Measurements from ENCODE around the gene CFAP97D2.

The CFAP97D2 gene

DNA sequence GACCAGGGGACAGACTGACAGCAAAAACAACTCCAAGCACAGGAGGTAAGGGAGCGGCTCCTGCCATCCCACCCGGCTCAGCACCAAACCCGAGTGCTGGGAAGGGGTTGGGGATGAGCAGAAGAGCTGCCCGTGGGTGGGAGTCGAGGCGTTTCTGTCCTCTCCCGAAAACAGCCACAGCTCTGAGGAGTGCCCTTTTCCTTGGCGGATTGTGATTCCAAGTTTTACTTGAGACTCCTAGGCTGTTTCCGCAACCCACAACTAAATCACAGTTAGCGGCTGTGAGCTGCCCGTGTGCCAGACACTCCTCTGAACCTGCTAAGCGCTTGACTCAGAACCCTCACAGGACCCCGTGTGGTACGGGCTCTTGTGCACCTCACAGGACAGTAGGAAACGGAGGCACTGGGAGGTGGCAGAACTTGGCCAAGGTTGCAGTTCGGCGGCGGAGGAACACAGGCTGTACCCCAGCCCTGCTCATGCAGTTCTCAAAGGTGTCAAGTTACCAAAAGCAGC, 21.4 kb downstream of the CFAP97D2 start:
- no peak for DNase-seq

DNA sequence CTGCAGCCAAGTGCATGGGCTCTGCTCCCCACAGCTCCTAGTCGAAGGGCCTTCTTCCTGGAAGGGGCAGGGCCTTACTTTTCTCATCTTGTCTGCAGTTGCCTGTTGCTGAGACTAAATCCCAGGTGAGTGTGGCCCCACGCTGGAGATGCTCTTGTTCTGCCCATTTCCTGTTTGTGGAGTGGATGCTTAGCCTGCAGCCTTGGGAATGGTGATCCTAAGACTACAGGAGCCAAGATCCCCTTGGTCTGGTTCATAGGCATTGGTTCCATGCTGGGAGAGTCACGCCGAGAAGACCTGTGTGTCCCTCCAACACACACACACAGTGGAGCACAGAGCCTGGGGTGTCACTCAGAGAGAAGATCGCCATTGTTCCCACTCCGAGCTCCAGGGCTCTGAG, 23.5 kb downstream of the CFAP97D2 start:
- no peak for DNase-seq

DNA sequence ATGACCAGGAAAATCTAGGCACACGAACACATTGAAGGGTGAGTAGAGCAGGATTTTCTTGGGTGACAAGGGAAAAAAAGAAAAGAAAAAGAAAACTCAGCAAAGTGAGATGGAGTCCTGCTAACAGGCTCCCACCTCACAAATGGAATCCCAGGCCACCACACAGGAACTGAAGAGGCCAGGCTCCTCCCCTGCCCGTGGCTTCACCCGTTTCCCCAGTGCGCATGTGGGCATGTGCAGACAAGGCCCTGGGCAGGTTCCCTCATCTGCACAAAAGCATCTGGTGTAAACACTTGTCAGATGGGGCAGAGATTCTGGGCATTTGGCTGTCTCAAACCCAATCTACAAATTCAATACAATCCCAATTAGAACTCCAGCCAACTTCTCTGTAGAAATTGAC, 24.5 kb downstream of the CFAP97D2 start:
- no peak for DNase-seq

DNA sequence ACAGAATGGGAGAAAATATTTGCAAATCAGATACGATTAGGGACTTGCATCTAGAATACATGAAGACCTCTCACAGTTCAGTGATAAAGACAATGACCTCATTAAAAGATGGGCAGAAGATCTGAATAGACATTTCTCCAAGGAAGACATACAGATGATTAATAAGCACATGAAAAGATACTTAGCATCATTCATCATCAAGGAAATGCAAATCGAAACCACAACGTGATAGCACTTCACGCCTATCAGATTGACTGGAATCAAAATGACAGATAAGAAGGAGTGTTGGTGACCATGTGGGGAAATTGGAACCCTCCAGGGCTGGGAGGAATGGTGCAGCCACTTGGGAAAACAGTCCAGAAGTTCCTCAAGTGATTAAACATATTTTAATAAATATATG, 25.8 kb downstream of the CFAP97D2 start:
- no peak for DNase-seq

DNA sequence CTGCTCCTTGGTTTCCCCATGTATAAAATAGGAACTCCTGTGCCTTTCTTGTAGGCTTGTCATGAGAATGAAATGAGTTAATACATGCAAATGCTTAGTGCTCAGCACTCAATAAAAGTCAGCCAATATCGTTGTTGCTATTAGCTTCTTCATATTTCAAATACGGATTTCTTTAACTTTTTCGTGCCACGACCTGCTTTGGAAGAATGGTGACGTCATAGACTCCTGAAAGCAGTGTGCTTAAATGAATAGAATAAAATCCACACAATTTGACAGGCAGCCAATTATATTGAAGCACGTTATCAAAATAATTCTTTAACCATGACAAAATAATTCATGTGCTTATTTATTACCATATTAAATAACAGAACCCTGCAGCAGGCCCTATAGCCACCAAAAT, 29.1 kb downstream of the CFAP97D2 start:
- no peak for DNase-seq

DNA sequence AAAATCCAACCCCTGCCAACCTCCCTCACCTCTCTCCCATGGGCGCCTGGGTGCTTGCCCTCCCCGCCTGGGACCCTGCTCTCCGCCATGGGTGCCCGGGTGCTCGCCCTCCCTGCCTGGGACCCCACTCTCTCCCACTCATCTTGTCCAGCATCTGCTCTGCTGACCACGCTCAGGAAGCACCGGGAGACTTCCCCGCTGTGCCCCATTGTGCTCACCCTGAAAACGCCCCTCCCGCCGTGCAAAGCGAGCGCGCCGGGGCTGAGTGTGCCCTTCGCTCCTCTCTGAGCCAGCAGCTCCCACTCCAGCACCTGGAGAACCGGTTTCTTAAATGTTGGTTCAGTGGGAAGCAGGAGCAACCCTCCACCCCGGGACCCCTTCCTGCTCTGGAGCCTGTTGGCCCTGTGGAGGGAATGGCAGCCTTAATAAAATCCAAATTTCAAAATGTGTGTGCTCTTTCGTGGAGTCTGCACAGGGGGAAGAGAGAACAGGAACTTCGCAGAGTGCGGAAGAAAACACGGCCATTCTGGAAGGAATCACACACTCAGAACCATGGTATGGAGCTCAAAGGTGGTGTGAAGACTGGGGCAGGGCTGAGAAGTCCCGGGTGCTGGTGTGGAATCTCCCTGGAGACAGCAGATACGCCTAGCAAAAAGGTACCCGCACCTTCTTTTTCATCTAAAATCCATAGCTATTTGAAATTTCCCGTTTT, 32.5 kb downstream of the CFAP97D2 start:
- no peak for DNase-seq

DNA sequence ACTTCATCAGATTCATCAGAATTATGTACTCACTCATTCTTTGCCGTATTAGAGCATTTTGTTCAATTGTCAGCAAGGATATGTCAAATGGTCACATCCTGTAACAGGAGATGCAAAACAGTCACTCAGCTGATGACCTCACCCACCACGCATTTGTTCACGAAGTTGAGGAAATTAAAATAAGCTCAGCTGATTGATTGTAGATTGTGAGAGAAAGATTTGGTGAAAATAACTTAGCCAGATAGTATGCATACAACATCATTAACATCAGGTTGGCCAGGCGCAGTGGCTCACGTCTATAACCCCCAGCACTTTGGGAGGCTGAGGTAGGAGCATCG, 33.1 kb downstream of the CFAP97D2 start:
- no peak for DNase-seq

DNA sequence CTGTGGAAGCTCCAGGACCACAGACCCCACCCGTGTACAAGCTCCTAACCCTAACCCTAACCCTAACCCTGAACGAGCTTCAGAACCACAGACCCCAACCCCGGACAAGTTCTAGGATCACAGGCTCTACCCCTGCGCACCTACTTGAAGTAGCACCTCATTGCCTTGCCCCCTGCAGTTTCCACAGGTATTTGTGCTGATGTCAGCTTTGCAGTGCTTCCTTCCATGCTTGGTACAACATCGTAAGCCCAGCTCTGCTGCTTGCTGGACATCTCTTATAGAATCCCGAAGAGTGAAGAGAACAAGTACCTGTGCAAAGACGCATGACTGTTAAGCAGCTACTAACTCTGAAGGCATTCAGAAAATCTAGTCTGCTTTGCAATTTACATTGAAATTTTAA, 34.9 kb downstream of the CFAP97D2 start:
- DNase-seq = no peak

DNA sequence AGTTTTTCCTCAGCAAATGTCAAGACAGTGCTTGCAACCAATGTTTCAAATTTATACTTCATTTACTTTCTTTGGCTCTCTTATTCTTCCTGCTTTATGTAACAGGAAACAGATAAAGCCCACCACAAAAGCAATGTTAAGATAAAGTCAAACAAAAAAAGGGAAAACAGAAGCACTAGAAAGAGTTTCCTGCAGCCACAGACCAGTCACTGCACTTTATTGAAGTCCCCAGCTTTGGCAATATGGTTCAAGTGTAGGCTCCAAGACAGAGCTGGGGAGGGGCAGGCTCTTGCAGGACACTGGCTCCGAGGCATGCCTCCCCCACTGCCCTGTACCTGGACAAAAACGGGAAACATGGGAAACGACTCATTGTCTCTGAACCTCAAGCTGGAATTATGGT, 40.3 kb downstream of the CFAP97D2 start:
- no peak for DNase-seq

DNA sequence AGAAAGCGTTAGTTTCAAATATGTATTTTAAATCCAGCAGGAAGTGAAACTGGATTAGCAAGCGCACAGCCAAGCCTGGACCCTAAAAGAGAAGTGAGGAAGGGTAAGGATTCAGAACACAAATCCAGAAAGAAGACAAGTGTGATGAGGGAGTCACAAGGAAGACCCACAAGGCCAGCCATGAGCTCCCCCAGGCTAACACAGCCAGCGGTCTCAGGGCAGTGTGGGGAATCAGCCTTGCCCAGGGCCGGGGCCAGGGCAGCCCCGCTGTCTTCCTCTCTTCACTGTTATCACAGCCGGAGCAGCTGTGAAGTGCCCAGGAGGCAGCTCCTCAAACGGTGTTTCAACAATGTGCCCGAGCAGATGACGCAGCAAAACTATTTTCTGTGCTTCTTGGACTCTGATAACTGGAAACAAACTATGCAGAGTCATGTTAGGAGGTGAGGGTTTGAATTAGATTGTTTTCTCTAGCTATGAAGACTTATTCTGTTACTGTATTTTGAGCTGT, 43.5 kb downstream of the CFAP97D2 start:
- no peak for DNase-seq

DNA sequence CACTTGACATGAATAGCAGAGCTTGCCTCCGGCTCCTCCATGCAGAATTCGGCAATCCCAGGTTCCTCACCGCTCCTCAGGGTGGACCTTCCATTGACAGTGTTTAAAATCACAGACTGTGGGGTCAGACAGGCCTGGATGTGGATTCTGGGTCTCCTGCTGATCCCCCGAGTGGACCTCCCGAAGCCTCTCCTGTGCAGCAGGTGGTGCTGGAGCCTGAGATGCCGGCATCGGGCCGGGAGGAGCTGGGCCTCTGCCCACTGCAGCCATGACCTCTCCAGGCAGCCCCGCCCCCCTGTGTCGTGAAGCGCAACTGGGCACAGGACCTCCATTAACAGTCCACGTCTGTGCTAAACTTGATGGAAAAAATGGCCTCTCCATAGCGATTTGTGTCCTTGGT, 45.1 kb downstream of the CFAP97D2 start:
- DNase-seq = no peak

DNA sequence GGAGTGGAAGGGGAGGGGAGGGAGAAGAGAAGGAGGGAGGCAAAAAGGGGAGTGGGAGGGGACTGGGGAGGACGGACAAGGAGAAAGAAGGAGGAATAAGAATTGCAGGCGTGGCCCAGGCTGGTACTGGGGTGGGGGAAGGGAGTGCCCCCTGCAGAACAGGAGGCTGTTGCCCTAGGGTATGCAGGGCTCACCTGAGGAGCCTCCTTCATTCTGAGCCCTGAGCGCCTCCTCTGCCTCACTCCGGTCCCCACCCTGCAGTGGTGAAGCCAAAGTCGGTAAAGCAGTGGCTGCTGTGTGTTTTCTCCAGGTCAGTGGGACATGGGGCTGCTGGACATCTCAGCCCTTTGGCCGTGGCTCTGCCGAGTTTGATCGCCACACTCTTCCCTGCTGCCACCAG, 46.6 kb downstream of the CFAP97D2 start:
- no peak for DNase-seq

DNA sequence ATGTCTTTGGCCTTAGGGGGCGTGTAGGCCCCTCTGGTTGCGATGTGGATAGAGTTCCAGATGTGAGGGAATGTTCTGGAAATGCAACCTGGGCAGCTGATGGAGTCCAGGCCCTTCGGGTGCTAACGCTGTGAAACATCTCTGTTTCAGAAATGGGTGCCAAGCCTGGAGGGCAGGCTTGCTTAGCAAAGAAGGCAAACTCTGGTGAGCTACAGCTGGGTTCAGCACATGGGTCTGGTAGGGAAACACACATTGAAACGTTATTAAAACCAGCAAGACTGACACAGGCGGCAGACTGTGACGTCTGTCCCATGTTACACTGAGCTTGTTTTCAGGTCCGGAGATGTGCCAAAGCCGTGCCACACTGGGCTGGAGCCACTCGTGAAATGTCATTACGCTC, 47.0 kb downstream of the CFAP97D2 start:
- DNase-seq = no peak

DNA sequence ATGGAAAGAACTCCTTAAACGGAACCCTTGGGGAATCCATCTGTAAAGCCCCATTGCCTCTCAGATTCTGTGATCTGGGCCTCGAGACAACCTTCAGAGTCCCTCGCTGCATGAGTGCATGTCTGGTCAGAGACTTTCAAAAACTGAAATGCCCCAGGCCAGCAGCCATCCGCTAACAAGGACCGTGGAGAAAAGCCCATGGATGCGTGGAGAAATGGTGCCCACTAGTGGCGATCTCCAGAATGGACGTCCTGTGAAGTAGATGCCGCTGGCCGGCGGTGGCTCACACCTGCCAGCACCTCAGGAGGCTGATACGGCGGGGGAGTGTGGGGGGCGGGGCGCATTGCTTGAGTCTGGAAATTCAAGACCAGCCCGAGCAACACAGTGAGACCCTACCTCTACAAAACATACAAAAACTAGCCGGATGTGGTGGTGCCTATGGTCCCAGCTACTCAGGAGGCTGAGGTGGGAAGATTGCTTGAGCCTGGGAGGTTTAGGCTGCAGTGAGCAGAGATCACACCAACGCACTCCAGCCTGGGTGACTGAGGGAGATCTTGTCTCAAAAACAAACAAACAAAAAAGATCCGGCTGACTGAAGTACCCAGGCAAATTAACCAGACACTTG, 47.8 kb downstream of the CFAP97D2 start:
- DNase-seq = peak; percentile 91 to 97

DNA sequence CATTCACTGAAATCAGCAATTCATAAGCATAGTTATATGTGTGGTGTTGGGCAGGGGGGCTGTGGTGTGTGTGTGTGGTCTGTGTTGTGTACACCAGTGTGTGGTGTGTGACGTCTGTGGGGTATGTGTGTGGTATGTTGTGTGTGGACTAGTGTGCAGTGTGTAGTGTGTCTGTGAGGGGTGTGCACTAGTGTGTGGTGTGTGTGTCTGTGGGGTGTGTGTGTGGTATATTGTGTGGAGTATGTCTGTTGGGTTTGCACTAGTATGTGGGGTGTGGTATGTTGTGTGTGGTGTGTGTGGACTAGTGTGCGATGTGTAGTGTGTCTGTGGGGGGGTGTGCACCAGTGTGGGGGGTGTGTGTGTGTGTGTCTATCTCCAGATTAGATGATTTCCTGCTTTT, 48.5 kb downstream of the CFAP97D2 start:
- DNase-seq = no peak

DNA sequence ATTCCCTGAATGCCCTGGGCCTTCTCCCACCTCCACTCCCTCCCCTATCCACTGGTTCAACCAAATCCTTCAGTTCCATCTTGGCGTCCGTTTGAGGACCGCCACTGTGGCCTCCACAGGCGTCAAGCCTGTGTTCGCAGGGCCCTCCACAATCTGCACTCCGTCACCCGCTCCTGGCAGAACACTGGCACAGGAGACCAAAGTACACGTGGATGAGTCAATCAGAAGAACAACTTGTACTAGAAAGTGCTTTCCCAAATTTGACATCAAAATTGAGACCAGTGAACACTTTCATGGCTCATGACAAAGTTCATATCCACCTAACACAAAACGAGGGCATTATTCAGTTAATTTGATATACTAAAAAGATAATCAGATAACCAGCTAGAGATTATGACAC, 49.1 kb downstream of the CFAP97D2 start:
- DNase-seq = no peak

DNA sequence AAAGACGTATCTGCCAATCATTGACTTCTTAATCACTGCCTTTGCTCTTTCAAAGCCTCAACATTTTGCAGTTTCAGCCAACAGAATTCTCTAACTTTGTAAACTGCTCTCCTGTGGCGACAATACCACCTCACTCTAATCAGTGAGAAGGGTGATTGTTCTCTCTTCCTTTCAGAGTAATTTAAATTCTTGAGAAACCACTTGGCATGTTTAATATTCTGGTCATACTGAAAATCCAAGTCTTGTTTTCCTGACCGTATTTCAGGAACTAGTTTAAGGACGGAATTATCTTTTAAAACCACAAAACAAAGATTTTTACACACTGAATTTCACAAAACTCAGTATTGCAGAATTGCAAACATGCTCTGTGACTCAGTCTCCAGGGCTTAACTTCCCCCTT, 50.4 kb downstream of the CFAP97D2 start:
- DNase-seq = no peak

DNA sequence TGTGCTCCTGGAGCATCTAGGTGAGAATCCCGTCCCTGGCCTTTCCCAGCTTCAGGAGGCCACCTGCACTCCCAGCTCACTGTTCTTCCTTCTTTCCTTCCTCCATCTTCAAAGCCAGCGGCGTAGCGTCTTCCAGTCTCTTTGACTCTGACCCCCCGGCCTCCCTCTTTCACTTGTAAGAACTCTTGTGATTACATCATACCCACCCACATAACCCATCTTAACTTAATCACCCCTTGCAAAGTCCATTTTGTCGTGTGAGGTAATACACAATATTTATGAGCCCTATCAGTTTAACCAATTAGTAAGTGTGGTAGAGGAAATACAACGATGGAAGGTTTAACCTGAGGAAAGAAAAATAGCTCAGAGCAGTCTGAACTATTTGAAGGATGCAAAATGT, 51.1 kb downstream of the CFAP97D2 start:
- no peak for DNase-seq

DNA sequence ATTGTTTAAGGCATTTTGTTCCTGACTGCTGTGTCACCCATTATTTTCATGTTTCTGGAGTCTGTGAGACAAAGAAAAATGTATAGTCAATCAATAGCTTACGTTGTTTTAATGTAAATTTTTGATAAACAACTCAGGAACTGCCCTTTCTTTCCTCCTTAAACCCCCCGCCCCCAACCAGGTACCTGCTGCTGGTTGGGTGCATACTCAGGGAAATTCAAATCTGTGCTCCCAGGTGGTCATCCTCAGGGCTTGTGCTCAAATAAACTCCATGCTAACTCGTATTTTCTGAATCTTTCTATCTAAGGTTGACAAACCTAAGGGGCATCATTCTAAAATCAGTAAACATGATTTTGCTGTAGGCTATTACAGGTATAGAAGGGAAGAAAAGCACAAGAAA, 51.5 kb downstream of the CFAP97D2 start:
- DNase-seq = no peak

DNA sequence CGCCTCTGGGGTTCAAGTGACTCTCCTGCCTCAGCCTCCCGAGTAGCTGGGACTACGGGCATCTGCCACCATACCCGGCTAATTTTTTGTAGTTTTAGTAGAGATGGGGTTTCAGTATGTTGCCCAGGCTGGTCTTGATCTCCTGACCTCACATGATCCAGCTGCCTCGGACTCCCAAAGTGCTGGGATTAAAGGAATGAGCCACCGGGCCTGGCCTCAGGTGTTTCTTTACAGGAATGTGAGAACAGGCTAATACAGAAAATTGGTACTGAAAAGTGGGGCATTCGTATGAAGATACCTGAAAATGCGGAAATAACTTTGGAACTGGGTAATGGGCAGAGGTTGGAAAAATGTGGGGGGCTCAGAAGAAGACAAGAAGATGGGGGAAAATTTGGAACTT, 52.8 kb downstream of the CFAP97D2 start:
- no peak for DNase-seq

DNA sequence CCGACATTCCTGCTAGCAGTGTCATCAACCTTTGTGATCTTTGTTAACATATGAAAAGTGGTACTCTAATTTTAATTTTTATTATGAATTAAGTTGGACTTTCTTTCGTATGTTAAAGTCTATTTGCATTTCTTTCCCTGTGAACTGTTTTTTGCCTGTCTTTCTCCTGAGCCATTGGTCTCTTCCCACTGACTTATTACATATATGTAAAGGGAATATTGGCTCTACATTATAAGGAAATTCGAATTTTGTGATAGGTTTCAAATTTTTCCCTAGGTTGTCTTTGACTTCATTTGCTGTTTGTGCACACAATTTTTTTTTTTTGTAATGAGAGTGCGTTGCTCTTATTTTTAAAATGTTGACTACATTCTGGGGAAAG, 55.2 kb downstream of the CFAP97D2 start:
- DNase-seq = no peak

DNA sequence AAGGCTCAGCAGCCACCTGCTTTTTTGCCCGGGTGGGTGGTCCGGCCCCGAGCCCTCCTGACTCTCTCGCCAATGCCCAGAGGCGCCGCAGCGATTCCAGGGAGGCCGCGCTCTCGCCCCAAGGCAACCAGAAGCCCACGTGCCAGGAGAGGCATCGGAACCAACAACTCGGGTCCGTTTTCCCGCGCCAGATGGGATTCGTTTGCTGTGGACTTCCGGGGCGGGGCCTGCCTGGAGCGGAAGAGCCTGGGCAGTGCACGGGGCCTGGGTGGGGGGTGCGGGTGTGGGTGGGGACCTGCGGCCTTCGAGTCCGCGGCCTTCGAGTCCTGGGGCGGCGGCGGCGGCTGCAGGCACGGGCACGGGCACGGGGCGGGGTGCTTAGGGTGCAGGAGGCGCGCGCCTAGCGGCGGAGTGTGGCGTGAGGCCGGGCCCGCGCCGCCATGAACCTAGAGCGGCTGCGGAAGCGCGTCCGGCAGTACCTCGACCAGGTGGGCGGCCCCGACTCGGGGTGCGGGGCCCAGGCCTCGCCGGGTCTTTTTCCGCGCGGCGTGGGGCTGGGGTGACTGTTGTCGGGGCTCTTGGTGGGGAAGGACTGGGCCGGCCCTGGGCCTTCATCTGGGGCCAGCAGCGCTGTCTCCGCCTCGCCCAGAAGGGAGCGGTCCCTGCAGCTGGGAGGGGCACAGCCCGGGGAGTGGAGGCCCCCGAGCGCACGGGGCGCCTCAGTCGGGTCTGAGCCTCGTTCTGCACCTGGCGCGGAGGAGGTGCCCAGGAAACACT, 55.8 kb downstream of the CFAP97D2 start, which contains the start of gene CDC16:
Gene CDC16 (plus strand): TSS at position 253 of the 777 bp plus-strand sequence. CDS start 188 bp downstream, at position 441.
- DNase-seq = peak; percentile 85 to 99

DNA sequence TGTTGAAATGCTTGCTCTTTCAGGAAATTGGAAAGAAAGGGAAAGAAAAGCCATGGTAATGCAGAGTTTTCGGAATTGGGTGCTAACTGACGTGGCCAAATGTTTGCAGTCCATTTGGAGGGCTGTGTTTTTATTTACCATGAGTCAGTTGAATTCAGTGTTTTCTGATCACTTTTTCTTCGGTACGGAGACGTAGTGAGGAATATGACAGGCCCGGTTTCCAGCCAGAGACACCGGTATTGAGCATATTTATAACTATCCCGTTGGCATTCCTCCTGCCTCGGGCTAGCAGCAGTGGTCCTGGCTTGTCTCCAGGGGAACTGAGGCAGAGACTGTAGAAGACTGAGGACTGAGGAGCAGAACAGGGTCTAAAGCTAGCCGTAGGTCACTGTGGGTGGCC, 56.6 kb downstream of the CFAP97D2 start:
- no peak for DNase-seq

DNA sequence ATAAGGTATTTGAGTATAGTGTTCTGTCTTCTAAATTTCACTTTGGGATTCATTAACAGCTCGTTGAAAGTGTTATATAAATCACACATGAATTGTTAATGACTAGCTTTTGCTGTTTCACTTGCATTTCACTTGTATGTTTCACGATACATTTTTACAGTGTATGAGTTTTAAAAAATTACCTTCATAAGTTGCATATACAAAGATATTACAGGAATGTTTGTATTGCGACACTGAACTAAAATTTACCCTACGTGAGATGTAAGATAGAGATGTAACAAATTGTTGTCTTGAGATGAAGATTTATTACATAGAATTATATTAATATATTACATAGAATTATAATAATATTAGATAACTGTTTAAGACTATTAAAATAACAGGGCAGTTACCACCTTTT, 57.2 kb downstream of the CFAP97D2 start:
- no peak for DNase-seq
